Left forelimb (tissue), 1 donor: Measurements from ENCODE around the gene REPS2.

Experiments
- DNase-seq: peaks from one replicate; pipeline ENCODE4 v3.0.0-alpha.2; 2018; ENCODE audit warnings: low spot score

REPS2 gene

DNA sequence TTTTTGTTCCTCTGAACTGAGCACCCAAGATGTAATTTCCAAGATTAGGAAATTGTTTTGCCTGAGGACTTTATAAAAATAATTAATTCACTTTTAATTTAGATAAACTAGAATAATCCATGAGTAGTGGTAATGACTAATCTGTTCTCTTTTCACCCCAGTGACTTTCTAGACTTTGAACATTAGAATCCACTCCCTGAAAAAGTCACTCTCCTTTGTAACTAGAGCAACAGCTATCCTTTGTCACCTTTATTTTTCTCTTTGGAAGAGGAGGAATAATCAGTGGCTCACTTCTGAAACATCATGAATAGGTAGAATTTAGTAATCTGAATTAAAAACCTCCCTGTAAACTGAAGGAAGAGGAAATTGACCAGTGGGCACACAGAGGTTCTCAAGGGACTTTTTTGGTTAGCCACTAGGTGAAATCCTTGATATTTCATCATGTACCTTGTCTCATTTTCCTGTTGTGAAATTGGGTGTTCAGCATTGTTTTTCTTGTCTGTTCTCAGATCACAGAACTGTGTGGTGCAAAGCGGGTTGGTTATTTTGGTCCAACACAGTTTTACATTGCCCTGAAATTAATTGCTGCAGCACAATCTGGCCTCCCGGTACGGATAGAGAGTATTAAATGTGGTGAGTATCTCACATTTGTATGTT lies 59.4 kb downstream of the REPS2 start:
- DNase-seq: no peak

DNA sequence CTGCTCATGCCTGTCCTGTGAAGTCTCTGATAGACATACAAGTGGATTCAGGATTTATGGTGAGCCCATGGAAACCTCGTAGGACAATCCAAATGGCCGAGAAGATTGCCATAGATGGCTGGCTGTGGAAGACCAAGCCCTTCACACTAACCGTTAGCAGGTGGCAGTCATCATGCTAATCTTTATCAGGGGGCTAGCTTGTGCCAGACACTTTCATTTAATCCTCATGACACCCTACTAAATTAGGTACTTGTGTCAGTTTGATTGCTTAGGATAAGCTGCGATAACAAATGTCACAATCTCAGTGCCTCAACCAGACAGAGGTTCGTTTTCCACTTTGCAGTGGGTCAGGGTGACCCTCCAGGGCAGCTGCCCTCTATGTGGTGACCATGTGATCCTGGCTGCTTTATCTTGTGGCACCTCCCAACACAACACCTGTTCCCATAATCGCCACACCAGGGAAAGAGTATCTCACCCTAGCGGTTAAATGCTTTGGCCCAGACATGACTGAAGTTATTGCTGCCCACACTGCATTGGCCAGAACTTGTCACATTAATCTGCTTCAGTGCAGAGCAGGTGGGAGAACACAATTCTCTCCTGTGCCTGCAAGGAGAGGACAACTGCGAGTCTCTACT lies 60.8 kb downstream of the REPS2 start:
- DNase-seq: no peak

DNA sequence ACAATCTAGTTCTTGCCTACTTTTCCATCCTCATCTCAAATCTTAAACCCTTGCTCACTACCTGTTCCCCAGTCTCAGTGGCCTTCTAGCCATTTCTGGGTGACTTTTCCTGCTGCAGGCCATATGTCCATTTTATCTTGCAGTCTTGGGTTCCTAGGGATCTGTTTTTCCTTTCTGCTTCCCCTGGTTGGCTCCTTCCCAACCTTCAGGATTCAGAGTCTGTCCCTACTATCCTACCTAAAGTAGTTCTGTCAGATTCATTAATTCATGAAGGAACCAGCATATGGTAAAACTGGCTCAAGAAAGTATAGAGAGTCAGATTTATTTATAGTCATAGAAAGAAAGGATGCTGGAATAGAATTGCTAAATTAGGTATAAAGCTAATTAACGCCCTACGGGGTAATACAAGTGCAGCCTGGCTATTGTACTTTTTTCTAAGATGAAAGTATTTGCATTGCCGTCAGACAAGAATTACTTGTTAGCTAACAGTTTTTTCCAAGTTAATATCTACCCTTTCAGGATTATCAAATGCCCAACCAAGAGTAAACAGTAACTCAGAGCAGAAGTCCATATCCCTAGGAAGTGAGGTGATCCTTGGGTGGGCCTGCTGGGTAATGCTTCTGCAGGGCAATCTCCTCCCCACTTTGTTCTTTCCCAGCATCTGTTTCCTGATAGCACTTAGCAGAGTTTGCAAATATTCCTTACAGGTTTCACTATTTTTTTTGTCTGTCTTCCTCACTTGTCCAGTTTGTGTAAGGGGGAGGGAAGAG lies 63.6 kb downstream of the REPS2 start:
- no peak for DNase-seq

DNA sequence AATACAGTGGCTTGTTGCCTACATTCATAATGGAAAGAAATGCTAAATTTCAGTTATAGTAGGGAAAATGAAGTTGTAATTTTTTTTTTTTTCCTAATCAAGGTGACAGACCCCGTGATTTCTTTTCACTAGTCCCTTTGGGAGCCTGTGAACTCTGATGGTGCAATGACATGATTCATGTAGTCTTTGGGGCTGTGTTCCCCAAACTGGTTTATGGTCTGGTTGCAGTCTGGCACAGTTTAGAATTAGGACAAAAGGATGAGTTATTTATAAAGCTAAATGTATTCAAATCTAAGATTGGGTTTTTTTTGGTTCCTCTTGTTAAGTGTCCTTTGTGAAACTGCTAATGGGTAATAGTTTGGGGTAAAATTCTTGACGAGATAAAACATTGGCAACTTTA lies 66.0 kb downstream of the REPS2 start:
- no peak for DNase-seq

DNA sequence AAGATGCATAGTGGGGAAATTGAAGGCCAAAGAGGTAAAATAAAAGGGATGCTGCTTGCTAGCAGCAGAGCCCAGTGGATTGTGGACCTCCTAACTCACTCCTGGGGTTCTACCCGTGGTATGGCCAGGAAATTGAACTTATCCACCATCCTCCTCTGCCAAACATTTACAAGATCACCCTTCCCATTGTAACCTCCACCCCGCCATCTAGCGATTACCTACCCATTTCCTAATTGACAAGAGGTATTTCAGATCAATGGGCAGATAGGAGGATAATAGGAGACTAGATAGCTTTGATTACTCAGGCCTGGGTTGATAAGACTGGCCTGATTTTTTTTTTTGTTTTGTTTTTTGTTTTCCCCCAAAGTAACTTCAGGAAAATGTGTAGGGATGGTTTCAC lies 67.8 kb downstream of the REPS2 start:
- DNase-seq: no peak

DNA sequence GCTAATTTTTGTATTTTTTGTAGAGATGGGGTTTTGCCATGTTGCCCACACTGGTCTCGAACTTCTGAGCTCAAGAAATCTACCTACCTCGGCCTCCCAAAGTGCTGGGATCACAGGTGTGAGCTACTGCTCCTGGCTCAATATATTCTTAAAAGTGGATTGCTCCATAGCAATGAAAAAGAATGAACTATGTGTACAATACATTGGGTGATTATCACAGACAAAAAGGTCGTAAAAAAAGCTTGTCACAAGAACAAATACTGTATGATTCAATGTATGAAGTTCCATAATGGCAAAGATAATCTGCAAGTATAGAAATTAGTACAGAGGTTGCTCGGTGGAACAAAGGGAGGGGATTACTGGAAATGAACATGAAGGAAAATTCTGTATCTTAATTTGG lies 70.7 kb downstream of the REPS2 start:
- no peak for DNase-seq

DNA sequence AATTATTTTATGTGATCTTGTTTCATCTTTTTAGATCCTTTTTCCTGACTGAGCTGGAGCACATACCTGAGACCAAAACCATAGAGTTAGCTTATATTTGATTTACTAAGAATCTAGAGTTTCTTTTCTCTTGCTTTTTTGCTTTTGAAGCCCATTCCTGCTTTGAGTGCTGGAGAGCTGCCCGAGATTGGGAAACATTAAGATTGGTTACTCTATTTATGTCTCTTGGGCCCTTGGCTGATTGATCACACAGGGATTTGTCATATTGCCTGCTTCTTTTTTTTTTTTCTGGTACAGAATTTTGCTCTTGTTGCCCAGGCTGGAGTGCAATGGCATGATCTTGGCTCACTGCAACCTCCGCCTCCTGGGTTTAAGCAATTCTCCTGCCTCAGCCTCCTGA lies 73.9 kb downstream of the REPS2 start:
- DNase-seq: no peak

DNA sequence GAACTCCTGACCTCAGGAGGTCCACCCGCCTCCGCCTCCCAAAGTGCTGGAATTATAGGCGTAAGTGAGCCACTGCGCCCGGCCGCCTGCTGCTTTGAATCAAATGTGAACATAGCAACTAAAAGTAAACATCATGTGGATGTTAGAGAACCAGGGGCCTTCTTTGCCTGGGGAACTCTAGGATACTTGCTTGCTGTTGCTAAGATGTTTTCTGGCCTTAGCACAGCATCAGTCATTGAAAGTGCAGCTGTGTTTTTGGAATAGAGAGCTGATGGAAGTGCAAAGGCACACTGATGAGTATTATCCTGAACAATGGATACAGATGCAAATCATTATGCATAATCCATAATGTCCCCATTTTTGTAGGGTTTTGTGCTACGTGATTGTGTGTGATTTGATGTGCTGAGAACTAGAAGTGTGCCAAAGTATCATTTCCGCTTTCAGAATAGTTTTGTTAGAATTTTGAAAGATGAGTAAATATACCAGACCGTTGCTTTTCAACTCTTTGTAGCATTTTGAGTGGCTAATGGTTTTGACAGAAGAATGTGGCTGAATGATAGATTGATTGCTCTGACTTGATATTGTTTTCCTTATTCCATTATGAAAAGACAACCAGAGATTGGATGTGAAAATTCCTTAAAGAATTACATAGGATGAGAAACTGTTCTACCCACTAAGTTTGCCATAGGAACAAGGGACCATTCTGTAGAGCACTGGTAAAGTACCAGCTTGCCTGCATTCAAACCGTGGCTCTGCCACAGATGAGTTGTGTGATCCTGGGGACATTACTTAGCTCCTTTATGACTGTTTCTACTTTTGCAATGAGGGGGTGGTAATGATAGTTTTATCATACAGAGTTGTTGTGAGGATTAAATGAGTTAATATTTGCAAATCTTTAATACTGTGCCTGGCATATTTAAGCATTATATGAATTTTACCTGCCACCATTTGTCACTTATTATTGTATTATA lies 74.7 kb downstream of the REPS2 start:
- DNase-seq: no peak

DNA sequence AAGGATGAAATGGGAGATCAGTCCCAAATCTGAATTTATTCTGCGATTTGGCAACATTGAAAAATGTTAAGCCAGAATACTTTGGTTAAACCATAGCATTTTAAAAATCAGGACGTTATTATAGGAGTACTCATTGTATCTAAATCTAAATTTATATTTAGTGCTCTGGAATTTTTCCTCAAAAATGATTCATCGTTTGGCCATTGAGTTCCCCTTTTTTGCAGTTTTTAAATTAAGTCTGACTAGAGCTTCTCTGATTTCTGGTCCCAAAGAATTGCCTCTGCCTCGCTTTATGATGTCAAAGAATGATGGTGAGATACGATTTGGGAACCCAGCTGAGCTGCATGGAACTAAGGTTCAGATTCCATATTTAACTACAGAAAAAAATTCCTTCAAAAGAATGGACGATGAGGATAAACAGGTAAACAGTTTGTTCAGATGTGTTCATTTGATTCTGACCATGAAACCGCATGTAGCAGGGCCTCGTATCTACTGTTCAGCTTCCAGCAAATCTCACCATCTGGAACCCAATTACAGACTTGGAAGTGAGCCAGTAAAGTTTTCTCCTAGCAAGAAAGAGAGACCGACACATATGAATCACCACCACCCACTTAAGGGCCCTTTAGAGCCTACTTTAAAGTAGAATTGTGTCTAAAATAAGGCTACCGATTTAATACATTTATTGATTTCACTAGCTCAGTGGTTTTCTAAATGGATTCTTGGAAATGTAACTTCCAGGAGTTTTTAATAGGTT lies 75.6 kb downstream of the REPS2 start:
- no peak for DNase-seq

DNA sequence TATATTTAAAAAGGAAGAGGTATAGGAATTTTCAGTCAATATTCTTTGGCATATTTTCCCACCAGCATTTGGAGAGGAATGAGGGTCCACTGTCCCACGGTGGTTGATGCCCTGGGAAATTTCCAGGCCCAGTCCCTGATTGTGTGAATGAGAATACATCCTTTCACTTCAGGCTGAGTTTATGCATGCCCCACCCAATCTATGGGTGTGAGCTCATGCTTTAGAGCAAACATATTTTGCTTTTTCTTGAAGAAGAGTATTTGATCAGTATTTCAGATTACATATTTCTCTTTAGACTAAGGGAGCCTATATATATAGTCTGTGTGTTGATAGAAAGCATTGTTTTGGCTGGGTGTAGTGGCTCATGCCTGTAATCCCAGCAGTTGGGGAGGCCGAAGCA lies 77.2 kb downstream of the REPS2 start:
- no peak for DNase-seq

DNA sequence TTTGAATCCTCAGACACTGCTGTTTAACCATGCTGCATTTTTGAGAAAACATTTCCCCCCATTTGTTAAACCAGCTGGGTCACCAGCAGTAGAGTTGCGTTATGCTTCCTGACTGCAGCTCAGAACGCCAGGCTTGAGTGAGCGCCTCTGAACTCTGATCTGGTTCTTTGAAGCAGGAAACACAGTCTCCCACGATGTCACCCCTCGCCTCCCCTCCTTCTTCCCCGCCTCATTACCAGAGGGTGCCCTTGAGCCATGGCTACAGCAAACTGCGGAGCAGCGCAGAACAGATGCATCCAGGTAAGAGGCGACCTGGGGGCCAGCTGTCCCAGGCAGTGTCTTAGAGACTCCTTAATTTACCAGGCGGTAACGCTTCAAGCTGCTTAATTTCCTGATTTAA lies 78.4 kb downstream of the REPS2 start:
- no peak for DNase-seq

DNA sequence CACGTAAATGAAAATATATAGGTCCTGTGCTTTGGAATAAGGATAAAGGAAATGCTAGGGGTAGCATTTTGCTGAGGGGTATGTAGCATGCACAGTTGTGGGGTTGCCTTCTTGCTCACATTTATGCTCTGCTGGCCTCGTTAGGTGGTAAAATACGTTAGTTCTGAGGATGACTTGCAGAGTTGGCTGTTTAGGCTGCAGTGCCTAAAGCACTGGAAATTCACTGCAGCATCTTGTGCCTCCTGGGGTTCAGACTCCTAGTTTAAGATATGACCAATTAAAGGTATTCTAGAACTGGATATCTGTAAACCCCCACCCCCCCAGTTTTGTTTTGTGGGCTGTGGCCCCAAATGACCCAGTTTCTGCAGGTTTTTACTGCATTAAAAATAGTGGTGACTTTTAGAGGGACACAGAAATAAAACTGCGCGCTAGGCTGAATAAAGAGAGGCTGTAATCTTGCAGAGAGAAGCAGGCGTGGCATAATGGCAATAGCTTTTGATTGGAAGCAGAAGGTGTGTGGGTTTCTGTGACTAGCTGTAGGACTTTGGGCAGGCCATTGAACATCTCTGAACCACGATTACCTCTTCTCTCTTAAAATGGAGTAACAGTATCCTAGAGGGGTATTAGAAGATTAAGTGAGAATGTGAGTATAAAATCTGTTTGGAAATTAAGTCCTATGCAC lies 79.3 kb downstream of the REPS2 start:
- DNase-seq: no peak

DNA sequence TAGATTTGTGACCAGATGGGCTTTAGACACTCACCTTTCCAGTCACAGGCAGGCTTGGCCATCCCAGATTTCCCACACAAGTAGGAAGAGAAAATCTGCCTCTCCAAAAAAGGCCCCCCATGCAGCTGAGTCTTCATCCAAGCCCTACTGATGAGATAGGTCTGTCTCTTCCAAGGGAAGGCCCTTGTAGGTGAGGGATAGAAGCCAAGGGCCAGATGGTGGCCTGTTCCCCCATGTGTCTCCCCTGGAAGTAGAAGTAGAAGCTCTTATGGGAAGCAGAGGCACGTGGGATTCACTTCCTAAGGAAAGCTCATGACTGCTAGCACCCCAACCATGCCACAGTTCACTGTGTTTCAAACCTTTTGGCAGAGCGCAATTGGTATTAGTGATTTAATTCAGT lies 81.5 kb downstream of the REPS2 start:
- DNase-seq: no peak

DNA sequence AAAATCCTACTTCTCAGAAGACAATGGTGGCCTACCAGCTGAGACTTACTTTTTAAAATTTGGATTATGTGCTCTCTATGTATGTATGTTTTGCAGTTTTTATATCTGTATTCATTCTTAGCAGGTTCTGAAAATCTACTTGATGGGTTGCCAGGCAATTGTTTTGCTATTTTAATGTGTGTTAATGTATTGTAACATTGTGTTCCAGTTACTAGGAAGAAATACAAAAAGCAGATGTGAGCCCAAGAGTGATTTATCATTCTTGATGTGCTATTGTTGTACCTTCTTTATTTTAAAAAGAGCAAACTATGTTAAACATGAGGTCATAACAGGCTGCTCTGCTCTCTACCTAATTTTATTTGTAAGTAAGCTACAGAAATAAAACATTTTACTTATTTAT lies 81.9 kb downstream of the REPS2 start:
- DNase-seq: no peak

DNA sequence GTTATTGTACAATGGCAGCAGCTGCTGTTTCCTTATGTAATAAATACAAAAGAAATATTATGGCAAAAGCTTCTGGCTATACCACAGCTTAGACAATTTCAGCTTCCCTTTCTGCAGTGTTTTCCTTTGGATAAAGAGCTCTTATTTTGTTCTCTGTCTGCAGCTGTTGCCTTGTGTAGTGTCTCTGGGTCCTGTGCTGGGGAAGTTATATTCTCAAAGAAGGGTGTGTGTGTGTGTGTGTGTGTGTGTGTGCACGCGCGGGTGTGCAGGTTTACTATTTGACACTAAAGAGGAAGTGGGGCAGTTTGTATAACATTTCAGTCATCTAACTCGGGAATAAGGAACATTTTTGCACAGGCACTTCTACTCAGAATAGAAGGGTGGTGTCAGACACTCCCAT lies 83.6 kb downstream of the REPS2 start:
- DNase-seq: no peak

DNA sequence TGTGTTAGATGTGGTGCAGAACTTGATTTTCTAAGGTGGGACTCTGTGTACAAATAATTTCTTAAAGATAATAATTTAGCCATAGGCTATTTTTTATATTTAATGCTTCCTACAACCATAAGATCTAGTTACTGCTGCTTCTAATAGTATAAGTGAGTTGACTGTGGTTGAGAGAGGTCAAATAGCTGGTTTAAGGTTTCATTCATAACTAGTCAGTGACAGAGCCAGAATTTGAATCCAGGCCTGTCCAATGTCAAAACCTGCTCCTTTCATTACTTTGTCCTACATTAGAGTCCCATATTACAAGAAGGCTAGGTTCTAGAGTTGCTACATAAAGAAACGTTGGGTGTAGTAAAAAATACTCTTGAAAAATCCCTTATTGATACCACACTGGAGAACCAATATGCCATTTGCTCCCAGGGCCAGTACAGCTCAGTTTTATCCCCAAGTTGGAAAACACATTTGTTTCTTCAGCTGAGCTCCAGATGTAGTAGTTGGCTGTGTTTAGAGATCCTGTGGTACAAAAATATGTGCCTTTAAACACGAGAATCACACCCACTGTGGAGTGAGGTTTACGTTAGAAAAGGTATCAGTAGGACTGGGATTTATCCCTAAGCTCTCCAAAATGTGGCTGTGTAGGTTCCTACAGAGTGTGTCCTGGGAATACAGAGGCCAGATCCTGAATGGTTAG lies 84.3 kb downstream of the REPS2 start:
- DNase-seq: no peak

DNA sequence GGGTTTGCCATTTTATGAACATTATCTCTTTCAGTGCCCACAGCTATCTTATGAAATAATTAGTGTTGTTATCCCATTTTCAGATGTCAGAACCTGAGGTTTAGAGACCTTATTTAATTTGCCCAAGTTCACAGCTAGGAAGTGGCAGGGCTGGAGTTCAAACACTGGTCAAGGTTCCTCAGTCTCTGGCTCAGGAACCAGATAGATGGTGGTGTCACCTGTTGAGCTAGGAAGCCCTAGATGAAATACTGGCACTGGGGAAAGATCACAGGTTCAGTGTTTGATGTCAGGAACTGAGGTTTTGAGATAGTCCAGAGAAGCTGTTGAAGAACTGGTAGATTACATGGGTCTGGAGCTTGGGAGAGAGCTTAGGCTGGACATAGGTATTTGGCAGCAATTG lies 85.4 kb downstream of the REPS2 start:
- no peak for DNase-seq

DNA sequence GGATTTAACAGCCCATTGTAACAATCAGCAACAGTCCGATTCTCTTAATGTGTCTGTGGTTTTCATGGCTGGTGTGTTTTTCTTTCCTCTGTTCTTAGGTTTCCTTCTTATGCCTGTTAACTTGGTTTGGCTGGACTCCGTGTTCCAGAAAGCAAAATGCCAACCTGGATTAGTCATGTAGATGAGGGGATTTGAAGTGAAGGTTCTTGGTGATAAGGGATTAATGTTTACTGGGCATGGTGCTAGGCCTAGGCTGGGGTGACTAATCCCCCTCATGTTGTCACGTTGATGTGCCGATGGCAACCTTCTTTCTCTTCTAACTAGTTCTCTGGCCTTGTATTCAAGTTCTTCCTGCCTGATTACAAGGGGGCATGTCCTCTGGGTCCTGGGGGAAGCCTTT lies 85.9 kb downstream of the REPS2 start:
- no peak for DNase-seq

DNA sequence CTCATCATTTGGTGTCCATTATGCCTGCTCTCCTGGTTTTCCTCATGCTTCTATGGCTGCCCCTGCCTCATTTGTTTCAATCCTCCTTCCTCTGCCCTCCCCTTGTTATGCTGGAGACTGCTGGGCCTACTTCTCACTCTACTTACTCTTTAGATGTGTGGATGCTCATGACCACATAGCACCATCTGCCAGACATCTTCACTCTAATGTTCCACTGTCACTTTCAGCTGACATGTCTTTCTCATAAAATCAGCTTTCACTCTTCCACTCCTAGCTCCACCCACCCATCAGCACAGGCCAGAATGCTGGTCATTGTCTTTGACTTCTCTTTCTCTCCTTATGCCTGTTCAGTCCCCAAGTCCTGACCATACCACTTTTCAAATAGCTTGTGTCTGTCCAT lies 86.8 kb downstream of the REPS2 start:
- no peak for DNase-seq

DNA sequence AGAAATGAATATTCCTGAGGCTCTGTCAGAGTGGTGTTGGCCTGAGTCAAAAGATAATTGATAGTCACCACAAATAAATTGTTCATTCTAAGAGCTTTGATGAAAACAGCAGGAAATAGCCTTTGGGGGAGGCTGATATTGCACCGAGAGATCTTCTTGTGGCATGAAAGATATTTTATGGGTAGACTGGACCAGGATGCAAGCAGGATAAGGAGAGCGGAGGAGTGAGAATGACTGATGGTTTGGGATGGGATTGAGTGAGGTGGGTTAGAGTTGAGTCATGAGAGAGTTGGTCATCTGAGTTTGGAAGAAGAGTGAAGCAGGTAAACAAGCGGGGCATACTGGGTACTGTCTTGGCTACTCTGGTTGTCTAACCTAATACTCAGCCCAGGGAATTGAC lies 88.7 kb downstream of the REPS2 start:
- no peak for DNase-seq
